ENCODE measurements around the gene UCK2.
A peak's percentile ranks its signal among the peaks of the same experiment; 100 is the strongest.

Gene UCK2

DNA sequence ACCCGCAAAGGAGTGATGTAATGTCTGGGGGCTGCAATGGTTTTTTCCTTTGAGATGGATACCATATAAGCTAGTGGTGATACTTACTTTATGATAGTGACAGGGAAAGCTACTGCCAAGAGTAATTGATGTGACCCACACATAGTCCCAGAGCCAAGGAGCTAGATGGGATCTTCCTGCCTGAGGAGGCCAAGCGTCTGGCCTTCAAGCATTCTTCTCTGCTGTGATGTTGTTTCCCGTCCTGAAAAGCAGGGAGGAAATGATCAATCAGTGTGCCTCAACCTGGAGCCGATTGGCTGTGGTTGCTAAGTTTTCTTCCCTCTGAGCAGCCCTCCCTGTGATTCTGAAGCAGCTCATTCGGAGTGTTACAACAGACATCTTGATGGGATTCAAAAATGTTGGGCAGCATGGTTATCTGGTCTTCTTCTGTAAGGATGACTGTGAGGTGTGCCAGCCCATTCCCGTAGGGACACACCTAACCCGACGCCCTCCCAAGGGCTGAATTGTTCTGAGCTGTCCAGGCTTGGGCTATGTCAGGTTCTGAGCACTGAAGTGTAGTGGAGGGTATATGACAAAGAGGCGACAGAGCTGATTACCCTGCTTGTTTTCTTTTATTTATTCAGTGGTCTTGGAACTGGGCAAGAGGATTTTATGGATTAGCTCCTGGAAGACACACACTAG, 56.7 kb downstream of the UCK2 start:
- DNase-seq: no peak

DNA sequence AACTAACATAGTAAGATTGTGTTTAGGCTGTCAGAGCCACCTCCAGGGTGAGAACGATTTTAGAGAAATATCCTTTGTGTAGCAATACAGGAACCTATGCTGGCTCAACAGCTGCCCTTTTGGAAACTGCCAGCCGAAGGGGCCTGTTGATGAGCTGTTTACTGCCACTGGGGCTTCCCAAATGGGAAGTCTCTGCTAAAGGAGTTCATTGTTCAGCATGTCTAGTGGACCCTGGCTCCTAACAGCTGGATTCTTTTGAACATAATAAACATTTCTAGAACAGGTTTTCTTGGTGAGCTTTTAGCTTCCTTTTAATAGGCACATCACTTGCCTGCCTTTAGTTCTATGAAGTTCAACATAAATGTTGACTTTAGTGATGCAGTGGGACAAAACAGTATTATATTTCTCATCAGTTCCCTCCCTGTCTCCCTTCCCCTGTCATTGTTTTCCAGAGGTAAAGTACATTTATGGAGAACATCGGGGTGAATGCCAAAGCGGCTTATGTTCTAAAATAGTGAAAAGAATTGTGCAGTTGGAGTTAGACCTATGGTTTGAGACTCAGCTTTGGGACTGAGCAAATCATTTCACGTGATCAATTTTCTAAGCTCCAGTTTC, 57.4 kb downstream of the UCK2 start:
- DNase-seq: peak; percentile 43 to 54

DNA sequence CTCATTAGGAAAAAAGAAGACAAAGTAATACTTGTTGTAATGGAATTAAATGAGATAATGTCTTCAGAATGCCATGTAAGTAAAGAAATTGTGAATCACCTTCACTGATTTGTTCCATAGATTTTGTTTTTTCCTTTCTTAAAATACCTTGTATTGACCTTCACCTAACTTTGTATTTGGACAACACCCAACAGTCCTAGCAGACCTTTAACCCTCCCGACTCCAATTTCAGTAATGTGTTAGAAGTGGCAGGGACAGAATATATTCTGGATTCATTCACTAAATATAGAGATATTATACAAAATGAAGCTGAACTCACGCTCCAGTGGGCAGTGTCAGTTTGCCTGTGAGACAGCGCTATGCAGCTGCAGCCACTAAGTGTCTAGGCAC, 57.9 kb downstream of the UCK2 start:
- DNase-seq: no peak

DNA sequence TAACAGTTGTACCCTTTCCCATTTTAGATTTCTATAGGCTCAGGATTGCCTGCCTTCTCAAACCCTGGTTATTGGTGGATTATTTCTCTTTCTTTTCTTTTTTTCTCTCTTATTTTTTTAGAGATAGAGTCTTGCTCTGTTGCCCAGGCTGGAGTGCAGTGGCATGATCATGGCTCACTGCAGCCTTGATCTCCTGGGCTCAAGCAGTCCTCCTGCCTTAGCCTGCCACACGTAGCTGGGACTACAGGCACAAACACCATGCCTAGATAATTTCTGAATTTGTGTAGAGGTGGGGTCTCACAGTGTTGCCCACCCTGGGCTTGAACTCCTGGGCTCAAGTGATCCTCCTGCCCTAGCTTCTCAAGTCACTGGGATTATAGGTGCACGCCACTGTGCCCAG, 58.8 kb downstream of the UCK2 start:
- no peak for DNase-seq

DNA sequence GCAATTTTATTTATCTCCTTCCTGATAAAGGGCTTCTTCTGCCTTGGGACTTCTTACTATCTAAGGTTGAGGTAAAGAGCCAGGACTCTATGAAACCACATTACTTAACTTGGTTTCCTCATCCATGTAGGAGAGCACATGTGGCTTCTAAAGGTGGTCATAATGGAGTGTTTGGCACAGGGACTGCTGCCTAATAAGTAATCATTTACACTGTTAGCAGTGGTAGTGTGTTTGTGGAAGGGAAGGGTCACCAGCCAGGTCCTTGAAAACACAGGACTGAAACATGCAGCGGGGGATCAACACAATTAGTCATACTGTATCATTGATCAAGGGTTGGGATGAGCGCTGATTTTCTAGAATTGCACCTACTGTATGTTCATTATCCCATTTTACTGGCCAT, 59.6 kb downstream of the UCK2 start:
- DNase-seq: no peak

DNA sequence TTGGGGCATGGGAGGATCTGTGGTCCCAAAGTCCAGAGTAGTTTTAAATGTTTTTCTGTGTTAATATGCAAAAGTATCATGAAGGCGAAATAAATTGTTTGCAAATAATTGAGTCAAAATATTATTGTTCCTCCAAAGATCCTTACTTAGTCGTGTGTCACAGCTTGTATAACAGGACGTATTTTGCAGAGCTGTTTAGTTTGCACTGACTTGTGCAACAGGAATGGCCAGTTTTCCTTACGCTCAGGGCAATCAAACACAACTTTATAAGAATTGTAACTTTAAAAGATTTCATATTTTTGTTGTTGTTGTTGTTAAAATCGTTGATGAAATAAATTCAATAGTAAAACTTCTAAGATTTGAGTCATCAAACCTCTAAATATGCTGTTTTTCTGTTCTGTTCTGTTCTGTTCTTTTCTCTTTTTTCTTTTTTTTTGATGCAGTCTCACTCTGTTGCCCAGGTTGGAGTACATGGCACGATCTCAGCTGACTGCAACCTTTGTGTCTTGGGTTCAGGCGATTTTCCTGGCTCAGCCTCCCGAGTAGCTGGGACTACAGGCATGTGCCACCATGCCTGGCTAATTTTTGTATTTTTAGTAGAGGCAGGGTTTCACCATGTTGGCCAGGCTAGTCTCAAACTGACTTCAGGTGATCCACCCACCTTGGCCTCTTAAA, 60.6 kb downstream of the UCK2 start:
- no peak for DNase-seq

DNA sequence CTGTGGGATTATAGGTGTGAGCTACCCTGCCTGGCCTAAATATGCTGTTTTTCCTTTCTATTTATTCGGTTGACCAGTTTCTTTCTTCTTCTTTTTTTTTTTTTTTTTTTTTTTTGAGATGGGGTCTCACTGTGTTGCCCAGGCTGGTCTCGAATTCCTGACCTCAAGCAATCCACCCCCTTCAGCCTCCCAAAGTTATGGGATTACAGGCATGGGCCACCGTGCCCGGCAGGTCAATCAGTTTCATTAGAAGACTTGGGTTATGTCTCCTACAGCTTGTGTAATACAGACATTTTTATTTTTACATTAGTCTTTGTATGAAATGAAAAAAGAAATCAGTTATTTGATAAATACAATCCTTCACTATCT, 61.1 kb downstream of the UCK2 start:
- no peak for DNase-seq

DNA sequence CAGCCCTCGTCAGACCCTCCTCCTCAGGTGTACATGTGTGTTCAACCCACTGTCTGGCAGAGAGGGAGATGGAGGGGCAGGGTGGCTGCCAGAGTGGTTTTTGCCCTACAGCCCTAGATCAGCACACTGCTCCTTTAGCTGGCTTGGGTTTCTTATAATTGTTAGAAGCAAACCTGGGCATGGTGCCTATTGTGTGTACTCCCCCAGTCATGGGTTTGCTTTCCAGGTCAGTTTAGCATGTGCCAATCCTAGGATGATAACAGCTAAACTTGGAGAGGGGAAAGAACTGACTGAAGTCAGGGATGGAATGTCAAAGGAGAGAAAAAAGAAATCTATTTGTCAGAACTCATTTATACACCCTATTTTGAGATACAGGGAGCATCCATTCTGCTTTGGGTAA, 63.3 kb downstream of the UCK2 start:
- no peak for DNase-seq

DNA sequence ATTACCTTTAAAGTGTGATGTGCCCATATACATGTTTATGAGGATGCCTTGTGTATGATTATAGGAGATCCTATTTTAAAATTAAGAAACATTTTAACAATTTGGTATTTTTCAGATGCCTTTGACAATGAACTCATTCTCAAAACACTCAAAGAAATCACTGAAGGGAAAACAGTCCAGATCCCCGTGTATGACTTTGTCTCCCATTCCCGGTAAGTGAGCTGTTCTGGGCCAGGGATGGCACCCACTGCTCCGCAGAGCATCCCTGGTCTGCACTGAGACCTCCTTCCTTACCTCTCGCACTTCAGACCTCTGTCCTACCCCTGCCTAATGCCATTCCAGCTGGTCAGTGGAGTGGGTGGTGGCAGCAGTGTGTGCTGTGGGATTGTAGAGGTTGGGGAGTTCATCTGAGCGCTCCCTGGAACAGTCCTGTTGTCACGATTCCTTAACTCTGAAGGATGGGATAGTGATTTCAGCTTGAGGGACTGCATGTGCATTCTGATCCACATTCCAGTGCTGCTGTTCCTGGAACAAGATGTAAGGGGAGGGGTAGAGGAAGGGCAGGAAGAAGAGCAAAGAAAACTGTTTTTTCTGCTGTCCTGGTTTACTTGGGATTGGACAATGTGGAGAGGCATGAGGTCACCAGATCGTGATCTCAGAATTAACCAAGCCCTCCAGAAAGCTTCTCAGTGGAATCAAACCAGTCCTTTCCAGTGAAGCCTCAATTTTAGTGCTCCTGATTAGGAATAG, 63.9 kb downstream of the UCK2 start:
- no peak for DNase-seq

DNA sequence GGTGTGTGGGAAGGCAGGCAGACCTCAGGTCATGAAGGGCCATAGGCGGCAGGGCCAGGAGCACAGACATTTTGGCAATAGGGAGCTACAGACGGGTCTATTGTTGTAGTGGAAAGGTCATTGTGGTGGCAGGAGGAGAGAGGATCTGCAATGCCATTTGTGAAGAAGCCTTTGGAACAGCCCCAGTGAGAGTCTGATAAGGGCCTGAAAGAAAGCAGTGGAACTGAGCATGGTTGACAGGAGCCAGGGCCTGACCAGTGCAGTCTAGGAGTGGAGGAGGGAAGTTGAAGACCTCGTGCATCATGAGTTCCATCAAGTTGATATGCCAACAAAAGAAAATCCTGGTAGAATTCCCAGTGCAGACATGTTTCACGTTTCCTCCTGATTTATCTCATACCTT, 65.5 kb downstream of the UCK2 start:
- DNase-seq: no peak

DNA sequence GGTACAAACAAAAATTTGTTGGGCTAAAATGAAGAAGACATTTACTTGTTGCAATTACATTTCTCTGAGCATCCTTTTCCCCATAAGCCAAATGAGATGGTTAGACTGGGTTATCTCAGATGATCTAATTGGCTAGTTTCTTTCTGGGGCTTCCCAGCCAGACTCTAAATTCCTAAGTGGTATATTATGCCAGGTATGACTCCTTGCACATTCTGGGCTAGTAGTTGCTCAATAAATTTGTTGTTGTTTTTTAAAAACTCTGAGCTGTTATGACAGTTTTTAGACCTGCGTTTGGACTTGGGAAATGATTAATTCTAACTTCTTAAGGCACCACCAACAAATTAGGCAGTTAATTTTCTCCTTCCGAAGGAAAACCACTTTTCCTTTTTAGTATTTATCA, 66.1 kb downstream of the UCK2 start:
- DNase-seq: no peak

DNA sequence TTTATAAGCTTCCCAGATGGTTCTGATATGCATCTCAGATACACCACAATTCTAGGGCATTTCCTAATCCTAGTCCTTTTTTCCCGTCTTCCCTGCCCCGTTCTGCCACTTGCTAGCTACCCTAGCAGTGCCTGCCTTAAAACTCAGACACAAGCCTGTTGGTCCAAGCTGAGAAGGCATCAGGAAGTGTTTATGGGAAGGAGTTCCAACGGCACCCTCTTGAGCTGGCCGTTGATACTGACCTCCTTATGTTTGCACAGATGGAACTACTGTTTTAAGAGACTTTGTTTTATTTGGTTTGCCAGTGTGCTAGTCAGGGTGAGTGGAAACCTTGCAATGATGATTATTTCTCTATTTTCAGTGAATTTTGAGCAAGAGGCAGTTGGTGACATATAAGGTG, 67.2 kb downstream of the UCK2 start:
- no peak for DNase-seq

DNA sequence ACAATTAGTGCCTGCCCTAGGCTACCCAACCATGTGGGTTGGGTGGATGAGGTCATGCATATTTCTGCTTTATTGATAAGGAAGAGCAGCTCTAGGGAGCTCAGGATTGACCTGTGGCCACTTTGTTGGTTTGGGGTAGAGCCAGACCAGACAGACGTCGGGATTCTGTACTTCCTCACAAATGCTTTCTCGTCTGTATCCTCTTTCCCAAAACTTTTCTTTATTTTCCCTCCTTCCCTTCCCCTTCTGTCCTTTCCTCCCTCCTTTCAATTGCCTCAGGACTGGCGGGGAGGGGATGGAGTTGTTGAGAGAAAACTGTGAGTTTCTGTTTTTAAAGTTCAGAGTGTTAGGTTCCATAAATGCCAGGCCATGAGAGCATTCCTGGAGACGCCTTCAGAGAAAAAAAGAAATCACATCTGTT, 68.0 kb downstream of the UCK2 start:
- no peak for DNase-seq

DNA sequence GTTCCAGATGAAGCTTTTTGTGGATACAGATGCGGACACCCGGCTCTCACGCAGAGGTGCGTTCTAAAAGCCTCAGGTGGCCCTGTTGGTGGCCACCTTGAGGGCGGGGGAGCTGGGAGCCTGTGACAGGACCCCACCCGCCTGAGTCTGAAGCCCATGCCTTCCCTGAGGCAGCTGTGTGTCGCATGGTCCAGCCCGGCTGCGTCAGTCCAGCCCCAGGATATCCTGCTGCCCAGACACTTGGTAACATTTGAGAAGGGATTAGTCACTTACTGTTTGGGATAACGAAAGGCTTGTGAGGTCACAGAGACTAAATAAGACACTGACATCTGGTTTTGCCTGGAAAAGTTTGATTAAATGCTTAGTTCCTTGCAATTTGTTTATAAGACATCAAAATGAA, 68.9 kb downstream of the UCK2 start:
- DNase-seq: no peak

DNA sequence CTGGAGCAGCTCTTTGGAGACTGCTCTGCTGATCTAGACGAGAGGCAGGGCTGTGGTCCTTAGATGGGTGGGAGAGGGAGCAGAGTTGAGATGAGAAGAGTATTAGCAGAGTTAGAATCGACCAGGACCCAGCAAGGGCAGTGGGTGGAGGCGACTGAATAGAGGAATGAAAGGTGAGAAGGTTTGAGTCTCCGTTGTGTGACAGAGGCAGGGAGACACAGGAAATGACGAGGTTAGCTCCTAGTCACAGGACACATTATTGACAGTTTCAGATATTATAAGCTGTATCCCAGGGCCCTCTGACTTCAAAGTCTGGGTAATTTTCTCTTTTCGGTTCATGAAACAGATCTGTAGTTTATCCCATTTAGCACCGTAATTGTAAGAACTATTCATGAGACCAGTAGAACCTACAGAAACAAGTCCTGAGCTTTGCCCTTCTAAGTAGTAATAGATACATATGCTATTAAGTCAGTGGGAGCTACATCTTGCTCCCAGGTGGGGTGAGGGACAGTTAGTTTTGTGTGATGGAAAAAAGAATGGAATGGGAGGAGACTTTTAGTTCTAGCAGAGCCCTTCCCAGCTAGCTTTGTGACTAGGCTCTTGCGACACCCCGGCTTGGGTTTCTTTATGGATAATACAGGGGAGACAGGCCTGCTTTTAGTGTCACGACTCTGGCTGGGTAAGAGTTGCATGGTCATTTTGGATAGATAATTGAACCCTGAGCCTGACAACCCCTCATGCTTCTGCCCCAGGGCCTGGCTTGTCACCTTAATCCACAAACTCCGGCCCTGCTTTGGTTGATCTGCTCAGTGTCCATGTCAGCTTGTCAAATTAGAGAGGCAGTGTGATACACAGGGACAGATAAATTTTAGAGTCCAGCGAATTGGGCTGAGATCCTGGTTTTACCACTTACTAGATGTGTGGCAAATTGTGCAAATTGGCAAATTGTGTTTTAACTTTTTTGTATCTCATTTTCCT, 70.2 kb downstream of the UCK2 start:
- DNase-seq: no peak

DNA sequence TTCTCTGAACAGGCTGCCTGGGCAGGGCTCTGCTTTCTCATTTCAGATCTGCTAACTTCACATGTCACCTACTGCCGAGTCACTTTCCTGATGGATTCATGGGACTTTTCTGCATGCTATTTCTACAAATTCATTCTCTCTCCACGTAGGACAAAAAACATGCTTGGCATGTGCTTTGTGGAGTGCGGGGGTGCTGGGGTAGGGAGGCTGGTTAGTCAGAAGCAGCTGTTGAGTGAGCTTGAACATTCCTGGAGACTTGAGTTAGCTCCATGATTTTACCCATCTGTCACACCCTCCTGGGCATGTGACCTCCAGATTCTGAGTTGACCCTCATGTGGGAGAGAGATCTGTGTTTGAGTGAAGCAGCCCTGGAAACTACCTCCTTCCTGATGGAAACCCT, 71.4 kb downstream of the UCK2 start:
- DNase-seq: no peak

DNA sequence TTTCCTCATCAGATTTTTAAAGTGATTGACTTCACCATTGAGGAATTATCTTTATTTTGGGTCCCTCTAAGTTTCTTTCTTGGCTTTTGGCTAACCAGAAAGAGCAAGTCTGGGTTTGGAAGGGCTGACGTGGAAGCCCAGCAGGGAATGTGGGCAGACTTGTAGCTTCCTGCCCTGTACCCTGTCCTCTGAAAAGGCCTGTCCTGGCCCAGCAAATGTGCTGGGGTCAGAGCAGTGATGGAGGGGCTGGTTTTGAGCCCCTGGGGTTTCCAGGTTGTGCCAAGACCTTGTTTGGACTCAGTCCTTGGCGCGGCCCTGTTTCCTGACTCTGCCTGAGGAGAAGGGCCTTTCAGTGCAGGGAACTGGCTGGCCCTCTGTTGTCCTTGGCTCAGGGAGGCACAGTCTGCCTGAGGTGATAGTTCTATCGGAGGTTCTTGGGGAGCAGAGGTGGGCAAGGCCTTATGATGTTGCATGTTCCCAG, 72.1 kb downstream of the UCK2 start:
- no peak for DNase-seq

DNA sequence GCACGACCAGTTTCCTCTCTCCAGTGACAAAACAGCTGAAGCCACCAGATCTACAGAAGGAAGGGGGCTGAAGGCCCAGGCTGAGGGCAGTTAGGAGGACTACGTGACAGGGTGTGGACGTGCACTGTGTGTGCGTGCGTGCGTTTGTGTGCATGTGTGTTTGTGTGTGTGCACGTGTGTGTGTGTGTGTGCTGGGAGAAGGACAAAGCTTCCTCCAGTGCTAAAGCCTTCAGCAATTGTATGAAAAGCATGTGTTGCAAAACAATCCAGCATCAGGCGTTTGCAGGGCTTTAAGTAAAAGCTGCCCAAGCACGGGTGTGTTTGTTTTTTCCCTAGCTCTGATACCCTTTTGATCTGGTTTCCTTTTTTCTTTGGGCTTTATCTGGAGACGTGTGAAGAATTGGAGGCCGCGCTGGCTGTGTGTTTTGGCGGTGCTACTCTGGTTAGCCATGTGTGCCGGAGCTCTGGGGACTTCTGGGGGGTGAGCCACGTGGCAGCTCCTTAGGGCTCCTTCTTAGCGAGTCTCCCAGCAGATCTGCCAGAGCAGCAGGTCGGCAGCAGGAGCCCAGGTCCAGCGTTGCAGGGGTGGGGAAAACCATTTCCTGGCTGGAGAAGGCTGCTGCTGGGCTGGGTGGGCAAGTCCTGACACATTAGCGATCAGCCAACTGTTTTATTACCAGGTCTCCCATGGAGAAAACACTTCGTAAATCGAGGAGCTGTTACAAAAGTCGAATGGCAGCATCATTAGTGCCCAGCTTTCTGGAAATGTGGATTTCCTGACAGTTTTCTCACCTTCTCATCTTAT, 73.4 kb downstream of the UCK2 start:
- no peak for DNase-seq

DNA sequence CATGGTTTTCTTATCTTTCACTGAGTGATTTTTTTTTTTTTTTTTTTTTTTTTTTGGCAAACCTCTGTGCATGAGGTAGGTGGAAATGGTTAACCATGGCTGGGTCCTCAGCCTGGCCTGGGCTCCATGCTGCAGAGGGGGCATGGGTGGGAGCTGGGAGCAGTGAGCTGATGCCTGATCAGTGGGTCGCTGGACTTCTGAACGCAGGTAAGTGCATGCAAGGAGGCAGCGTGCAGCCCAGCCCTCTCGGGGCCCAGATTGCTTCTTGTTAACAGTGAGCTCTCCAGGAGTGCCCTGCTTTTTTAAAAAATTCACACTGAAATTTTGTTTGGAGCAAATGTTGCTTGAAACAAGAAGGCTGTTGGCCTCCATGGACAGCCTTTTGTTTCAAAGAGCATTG, 75.2 kb downstream of the UCK2 start:
- DNase-seq: no peak

DNA sequence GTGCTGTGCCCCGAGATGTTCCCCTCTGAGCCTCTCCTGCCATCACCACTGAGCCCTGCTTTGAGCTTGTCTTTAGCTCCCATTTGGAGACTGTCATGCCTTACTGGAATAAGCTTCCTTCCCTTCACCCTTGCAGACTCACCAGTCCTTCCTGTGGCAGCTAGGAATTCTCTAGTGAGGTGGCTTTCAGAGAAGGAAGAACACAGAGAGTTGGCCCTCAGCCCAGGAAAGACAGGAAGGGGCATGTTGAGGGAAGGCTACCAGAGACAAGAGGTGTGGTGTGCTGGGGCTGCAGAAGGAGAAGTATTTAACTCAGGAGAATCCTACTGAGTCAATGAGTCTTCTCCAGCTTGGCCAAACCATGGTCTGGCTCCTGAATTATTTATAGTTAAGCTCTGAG, 76.3 kb downstream of the UCK2 start:
- DNase-seq: peak; percentile 54 to 59

DNA sequence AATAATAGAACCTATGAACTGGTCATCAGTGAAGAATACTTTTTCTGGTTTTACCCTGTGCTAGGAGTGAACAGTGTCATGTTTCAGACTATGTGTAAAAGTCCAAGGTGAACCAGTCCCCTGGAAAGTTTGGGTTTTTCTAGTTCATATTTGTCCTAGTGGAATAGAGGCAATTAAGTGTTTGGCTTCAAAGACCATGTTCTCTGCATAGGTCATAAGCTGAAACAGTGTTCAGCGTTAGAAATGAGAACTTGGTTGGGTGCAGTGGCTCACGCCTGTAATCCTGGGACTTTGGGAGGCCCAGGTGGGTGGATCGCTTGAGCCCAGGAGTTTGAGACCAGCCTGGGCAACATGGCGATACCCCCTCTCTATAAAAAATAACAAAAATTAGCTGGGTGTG, 77.5 kb downstream of the UCK2 start:
- DNase-seq: no peak

DNA sequence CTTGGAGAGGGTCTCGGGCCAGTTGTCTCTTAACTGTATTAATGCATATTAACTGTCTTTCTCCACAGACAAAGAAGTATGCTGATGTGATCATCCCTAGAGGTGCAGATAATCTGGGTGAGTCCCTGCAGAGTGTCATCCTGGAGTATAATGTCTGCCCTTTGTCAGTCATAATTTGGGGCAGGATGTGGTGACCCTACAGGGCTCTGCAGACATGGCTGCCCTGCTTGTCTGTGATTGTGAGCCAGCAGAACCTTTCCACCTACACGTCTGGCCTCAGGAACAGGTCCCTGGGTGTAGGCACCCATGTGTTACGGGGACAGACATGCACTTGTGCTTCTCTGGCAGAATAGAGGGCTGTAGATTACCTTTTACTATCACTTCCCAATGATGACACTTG, 78.4 kb downstream of the UCK2 start:
- no peak for DNase-seq
